Thymus (tissue), 11 donors: ENCODE measurements around the gene UQCRFS1. TPM values are rescaled to one million over a fixed set of nuclear protein-coding genes. Genes with fewer than 3 reads are reported as not detected.

Experiments used
- DNase-seq, 9 donors: peaks; one replicate each; pipeline ENCODE4 v3.0.0-alpha.2; 2013; ENCODE audit warnings: low spot score in 9 of 9, low read depth in 6 of 9, missing footprints in 1 of 9
- H3K27ac ChIP-seq, 2 donors: one replicate each; pipeline ENCODE4 v1.5.1; 2013; ENCODE audit warnings: control low read depth in 1 of 2, low read depth in 1 of 2, low read length in 1 of 2, mild to moderate bottlenecking in 1 of 2, moderate library complexity in 1 of 2
- H3K27me3 ChIP-seq, 2 donors: one replicate each; pipeline ENCODE4 v1.5.1; 2013; ENCODE audit warnings: low read length in 1 of 2; ENCODE audit not compliant: control insufficient read depth in 2 of 2, insufficient read depth in 1 of 2
- H3K36me3 ChIP-seq, 2 donors: one replicate each; pipeline ENCODE4 v1.5.1; 2013; ENCODE audit warnings: low read length in 1 of 2, mild to moderate bottlenecking in 1 of 2, moderate library complexity in 1 of 2; ENCODE audit not compliant: control insufficient read depth in 2 of 2, insufficient read depth in 2 of 2
- H3K4me1 ChIP-seq, 2 donors: one replicate each; pipeline ENCODE4 v1.5.1; 2013; ENCODE audit warnings: low read length in 2 of 2; ENCODE audit not compliant: control insufficient read depth in 2 of 2, insufficient read depth in 2 of 2
- H3K4me3 ChIP-seq, 2 donors: one replicate each; pipeline ENCODE4 v1.5.1; 2013; ENCODE audit warnings: low read length in 2 of 2, control low read depth in 1 of 2, mild to moderate bottlenecking in 1 of 2
- H3K9me3 ChIP-seq, 2 donors: one replicate each; pipeline ENCODE4 v1.5.1; 2013; ENCODE audit warnings: low read length in 1 of 2, mild to moderate bottlenecking in 1 of 2; ENCODE audit not compliant: control insufficient read depth in 2 of 2, insufficient read depth in 1 of 2
- WGBS: extraction: QIAGEN DNeasy Blood & Tissue Kit; methylation state at CpG from one replicate; pipeline ENCODE4 v1.1.7; 2013; 5-methylcytosine and 5-hydroxymethylcytosine counted together
- polyA plus RNA-seq: library from polyadenylated mRNA; stranded (reverse); fragments of 200-250 nt; gene quantifications from one replicate; pipeline ENCODE4 v1.2.3, GENCODE V29; 2013
- total RNA-seq: library from RNA; stranded (reverse); fragments of 120-200 nt; gene quantifications from one replicate; pipeline ENCODE4 v1.2.4, GENCODE V29; 2013
- donor health status: healthy.

The UQCRFS1 gene
- total and polyA plus RNA-seq, 2 donors: 26.8 to 36.5 TPM

GRCh38 chr19:29188289-29189032 lies 24.5 kb downstream of the UQCRFS1 start:
- Histone ChIP-seq H3K4me3 (no peak overlapping the region), H3K4me1 (no peaks in the 10 kb centered on the region), H3K27me3 (no peaks in the 10 kb centered on the region), H3K9me3 (no peaks in the 10 kb centered on the region), H3K27ac (no peak overlapping the region), H3K36me3 (no peaks in the 10 kb centered on the region)
- 92% methylated on average over 10 of the region's 10 CpGs for WGBS
- DNase-seq: no peak

- WGBS: 90% methylated on average over 6 of the region's 6 CpGs
- H3K36me3 ChIP-seq: no peaks in the 10 kb centered on the region
Measured at GRCh38 chr19:29187676-29188075, 25.3 kb downstream of the UQCRFS1 start.

GRCh38 chr19:29185427-29185826 lies 27.5 kb downstream of the UQCRFS1 start:
- 79% methylated on average over 6 of the region's 6 CpGs for WGBS
- no peak for DNase-seq
- no peaks in the 10 kb centered on the region for H3K9me3 ChIP-seq
- H3K4me1 ChIP-seq: no peaks in the 10 kb centered on the region
- H3K36me3 ChIP-seq: no peaks in the 10 kb centered on the region
- H3K4me3 ChIP-seq: no peak overlapping the region
- no peaks in the 10 kb centered on the region for H3K27me3 ChIP-seq
- no peak overlapping the region for H3K27ac ChIP-seq

More at GRCh38 chr19:29187676-29188075, 25.3 kb downstream of the UQCRFS1 start:
- no peaks in the 10 kb centered on the region for H3K4me1 ChIP-seq
- no peaks in the 10 kb centered on the region for H3K9me3 ChIP-seq
- DNase-seq: no peak
- no peak overlapping the region for H3K27ac ChIP-seq
- no peak overlapping the region for H3K4me3 ChIP-seq
- no peaks in the 10 kb centered on the region for H3K27me3 ChIP-seq

GRCh38 chr19:29176981-29177754 lies 35.8 kb downstream of the UQCRFS1 start:
- 86% methylated on average over 2 of the region's 2 CpGs for WGBS
- H3K9me3 ChIP-seq: peaks cover 0 to 3% of the 10 kb centered on the region in 2 donors
- H3K27me3 ChIP-seq: no peaks in the 10 kb centered on the region
- H3K27ac ChIP-seq: no peak overlapping the region
- no peak for DNase-seq
- H3K36me3 ChIP-seq: no peaks in the 10 kb centered on the region
- no peaks in the 10 kb centered on the region for H3K4me1 ChIP-seq
- no peak overlapping the region for H3K4me3 ChIP-seq

- no peaks in the 10 kb centered on the region for H3K4me1 ChIP-seq
- no peak overlapping the region for H3K4me3 ChIP-seq
- H3K27me3 ChIP-seq: no peaks in the 10 kb centered on the region
- 72% methylated on average over 2 of the region's 2 CpGs for WGBS
- no peak for DNase-seq
- H3K9me3 ChIP-seq: peaks cover 0 to 3% of the 10 kb centered on the region in 2 donors
- H3K27ac ChIP-seq: no peak overlapping the region
- no peaks in the 10 kb centered on the region for H3K36me3 ChIP-seq
Measured at GRCh38 chr19:29173896-29174295, 39.1 kb downstream of the UQCRFS1 start.

GRCh38 chr19:29172302-29172701 lies 40.6 kb downstream of the UQCRFS1 start:
- 96% methylated on average over 2 of the region's 2 CpGs for WGBS
- peaks cover 0 to 3% of the 10 kb centered on the region in 2 donors for H3K9me3 ChIP-seq
- H3K27me3 ChIP-seq: no peaks in the 10 kb centered on the region

GRCh38 chr19:29171525-29171924 lies 41.4 kb downstream of the UQCRFS1 start:
- Histone ChIP-seq H3K36me3 (no peaks in the 10 kb centered on the region), H3K9me3 (peaks cover 0 to 3% of the 10 kb centered on the region in 2 donors), H3K4me1 (no peaks in the 10 kb centered on the region), H3K27me3 (no peaks in the 10 kb centered on the region), H3K27ac (no peak overlapping the region), H3K4me3 (no peak overlapping the region)
- 95% methylated on average over 2 of the region's 2 CpGs for WGBS
- no peak for DNase-seq

More at GRCh38 chr19:29172302-29172701, 40.6 kb downstream of the UQCRFS1 start:
- no peak for DNase-seq
- Histone ChIP-seq H3K4me3 (no peak overlapping the region), H3K27ac (no peak overlapping the region), H3K36me3 (no peaks in the 10 kb centered on the region), H3K4me1 (no peaks in the 10 kb centered on the region)

GRCh38 chr19:29170554-29170953 lies 42.4 kb downstream of the UQCRFS1 start:
- WGBS: 77% methylated on average over 1 of the region's 1 CpG
- Histone ChIP-seq H3K4me3 (no peak overlapping the region), H3K27me3 (no peaks in the 10 kb centered on the region), H3K27ac (no peak overlapping the region), H3K36me3 (no peaks in the 10 kb centered on the region), H3K9me3 (peaks cover 0 to 3% of the 10 kb centered on the region in 2 donors), H3K4me1 (no peaks in the 10 kb centered on the region)
- no peak for DNase-seq

- Histone ChIP-seq H3K36me3 (no peaks in the 10 kb centered on the region), H3K4me1 (no peaks in the 10 kb centered on the region), H3K9me3 (no peaks in the 10 kb centered on the region), H3K27me3 (no peaks in the 10 kb centered on the region), H3K27ac (no peak overlapping the region), H3K4me3 (no peak overlapping the region)
- no peak for DNase-seq
- WGBS: 35% methylated on average over 3 of the region's 3 CpGs
Measured at GRCh38 chr19:29162694-29163093, 50.3 kb downstream of the UQCRFS1 start.
